ENCODE data around the gene TBC1D12.

- TF ChIP-seq, protein P1, sequence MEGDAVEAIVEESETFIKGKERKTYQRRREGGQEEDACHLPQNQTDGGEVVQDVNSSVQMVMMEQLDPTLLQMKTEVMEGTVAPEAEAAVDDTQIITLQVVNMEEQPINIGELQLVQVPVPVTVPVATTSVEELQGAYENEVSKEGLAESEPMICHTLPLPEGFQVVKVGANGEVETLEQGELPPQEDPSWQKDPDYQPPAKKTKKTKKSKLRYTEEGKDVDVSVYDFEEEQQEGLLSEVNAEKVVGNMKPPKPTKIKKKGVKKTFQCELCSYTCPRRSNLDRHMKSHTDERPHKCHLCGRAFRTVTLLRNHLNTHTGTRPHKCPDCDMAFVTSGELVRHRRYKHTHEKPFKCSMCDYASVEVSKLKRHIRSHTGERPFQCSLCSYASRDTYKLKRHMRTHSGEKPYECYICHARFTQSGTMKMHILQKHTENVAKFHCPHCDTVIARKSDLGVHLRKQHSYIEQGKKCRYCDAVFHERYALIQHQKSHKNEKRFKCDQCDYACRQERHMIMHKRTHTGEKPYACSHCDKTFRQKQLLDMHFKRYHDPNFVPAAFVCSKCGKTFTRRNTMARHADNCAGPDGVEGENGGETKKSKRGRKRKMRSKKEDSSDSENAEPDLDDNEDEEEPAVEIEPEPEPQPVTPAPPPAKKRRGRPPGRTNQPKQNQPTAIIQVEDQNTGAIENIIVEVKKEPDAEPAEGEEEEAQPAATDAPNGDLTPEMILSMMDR (IDR thresholded peaks at IDR 0.05), result no peak
- no peak for TF ChIP-seq POLR2A (IDR thresholded peaks at IDR 0.05)
- no peak for TF ChIP-seq EP300 (IDR thresholded peaks at IDR 0.05)
Observed at GRCh38 chr10:94427166-94427565, 24.8 kb downstream of the TBC1D12 start.

All from stomach (tissue), 4 donors.